Peyer's patch (tissue), 4 donors: ENCODE data around the gene BARX2.

ENCODE experiments used
- CTCF ChIP-seq, 6 experiments: fragments of 450-650 bp in 4 of 6; fragments of 200-600 bp in 2 of 6; sonication (generic) in 1 of 6; IDR thresholded peaks; one replicate each; pipeline ENCODE4 v1.5.1; 2017 to 2019; ENCODE audit warnings: antibody characterized with exemption in 6 of 6, mild to moderate bottlenecking in 3 of 6, moderate library complexity in 1 of 6
- POLR2A ChIP-seq, 2 donors: fragments of 450-650 bp; IDR thresholded peaks; one replicate each; pipeline ENCODE4 v1.5.1; 2017; ENCODE audit warnings: antibody characterized with exemption in 2 of 2, mild to moderate bottlenecking in 2 of 2, moderate library complexity in 2 of 2

GRCh38 chr11:129386795-129387397 is 11.2 kb downstream of the BARX2 start:
- TF ChIP-seq CTCF (IDR thresholded peaks at IDR 0.05): no peak
- peak in 1 of 2 donors; percentile 30 for TF ChIP-seq POLR2A (IDR thresholded peaks at IDR 0.05)
